ENCODE results near the gene ITPR2.
"Not testable (repeated sequence)": the region's sequence is repeated elsewhere in the genome, so short reads cannot be mapped to it uniquely, and the experiment has no call there.

The ITPR2 gene

DNA sequence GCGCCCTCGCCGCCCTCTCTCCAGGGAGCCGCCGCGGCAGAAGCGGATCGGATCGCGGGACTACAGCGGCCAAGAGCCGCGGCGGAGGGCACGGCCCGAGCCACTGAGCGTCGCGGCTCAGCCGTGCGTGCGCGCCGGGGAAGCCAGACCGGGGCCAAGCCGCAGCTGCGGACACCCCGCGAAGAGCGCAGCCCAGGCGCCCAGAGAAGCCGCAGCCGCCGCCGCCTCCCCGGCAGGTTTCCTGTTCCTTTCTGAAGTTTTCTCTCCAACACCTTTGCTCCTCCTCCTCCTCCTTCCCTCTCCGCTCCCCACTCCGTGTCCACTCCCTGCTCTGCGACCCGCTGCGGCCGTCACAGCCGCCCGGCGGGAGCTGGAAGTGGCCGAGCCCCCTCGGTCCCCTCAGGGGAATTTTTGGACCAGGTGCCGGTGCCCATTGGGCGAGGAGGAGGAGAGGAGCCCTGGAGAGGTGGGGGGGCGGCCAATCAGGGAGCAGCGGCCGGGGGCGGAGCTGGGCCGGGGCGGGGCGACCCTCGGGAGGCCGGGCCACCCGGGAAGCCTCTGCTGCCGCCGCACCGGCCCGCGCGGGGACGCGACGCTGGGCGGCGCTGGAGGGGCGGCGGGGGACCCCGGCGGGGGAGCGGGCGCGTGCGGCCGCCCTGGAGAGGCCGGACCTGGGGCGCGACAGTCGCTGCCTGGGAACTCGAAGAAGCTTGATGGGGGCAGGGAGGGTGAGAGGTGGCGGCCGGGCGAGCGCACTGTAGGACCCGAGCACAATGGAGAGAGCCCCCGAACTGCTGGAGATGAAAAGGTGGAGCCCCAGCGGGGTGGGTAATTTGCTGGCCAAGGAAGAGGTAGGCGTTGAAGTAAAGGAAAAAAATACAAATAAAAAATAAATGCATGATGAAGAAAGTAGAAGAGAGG is at the start of gene ITPR2:
ITPR2 (minus strand) TSS at position 373 of the 921 bp plus-strand sequence. CDS start 413 bp downstream, outside the sequence.
- peak; percentile 14 to 75 for DNase-seq

GRCh38 chr12:26880625-26881024 is 47.6 kb upstream of the ITPR2 start:
- DNase-seq: no peak

DNA sequence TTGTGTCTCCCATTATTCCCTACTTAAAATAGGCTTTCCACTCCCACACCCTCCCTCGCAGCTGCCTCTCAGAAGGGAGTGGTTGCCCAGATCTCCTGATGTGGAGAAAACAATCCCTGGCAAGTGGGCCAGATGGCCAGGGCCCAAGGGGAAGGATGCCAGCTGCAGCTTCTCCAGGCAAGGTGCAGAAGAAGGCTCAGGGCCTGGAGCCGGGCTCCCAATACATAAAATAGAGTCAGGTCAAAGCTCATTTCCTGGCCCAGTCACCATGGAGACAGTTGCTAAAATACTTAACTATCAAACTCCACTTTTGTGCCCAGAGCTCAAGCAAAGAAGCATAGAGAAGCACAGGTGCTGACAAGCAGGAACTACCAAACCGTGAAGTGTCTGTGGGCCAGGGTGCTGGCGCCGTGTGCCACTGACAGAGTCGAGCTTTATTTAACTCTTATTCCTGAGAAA is 45.7 kb upstream of the ITPR2 start:
- DNase-seq: peak; percentile 38 to 75

- no peak for DNase-seq
Measured at GRCh38 chr12:26874501-26875296, 41.7 kb upstream of the ITPR2 start.

DNA sequence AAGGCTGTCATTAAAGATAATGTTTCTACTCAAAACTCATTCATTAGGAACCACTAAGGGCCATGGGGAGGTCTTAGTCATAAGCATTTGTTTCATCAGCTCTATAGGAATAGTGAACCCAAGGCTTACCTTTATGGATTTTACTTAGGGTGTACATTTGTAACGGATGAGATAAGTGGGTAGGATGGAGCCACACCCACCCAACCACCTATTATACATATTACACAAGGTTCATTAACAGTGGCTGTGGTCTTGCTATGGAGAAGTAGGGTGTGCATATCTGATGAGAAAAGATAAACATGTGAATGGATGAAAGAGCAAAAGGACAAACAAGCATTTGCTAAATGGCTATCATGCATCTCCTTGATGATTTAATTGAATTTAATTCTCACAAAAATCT is 39.6 kb upstream of the ITPR2 start:
- DNase-seq: no peak

DNA sequence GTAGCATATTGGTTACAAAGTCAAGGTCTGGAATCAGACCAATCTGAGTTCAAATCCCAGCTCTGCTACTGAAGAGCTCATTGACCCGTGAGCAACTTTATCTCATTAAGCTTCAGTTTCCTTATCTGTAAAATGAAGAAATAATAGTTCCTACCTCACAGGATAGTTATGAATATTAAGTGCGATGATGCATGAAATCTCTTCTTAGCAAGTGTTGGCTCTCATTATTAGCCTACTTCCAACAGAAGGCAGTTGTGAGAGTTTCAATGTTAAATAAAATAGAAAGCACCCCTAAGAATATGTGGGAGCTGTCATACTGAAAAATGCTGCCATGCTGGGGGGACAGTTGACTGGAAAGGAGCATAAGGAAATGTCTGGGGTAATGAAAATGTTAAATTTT is 39.0 kb upstream of the ITPR2 start:
- DNase-seq: no peak

DNA sequence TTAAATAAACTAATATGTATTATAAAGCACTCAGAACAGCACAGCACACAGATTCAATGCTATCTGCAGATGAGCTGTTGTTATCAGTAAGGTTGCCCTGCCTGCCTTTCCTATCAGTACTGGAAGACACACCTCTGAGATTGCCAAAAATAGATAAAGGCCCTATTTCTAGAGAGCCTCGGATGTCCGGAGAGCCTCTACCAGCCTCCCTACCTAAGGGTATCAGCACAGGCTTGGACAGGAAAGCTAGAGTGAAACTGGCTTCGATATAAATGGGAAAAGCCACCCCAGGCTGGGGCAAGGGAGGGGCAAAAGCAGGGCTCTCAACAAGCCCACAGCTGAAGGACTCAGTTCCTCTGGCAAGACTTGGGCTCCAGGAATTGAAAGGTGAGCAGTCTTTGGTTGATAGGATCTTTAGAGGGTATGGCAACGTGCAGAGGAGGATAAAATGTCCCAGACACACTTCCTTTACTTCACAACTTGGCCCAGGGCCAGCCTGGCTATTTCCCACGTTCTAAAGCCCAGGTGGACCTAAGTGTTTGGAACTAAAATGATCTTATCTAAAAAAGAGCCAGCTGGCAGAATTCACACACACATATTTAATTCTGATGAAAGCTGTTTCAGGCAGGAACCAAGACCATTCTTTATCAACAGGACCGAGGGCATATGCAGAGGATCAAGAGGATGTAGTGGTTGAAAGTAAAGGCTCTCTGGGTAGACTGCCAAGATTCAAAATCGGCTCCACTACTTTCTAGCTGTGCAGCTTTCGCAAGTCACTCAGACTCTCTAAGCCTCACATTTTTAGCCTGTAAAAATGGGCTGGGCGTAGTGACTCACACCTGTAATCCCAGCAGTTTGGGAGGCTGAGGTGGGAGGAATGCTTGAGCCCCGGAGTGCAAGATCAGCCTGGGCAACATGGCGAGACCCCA is 37.8 kb upstream of the ITPR2 start:
- peak in 1 of 2 experiments; percentile 31 for DNase-seq

DNA sequence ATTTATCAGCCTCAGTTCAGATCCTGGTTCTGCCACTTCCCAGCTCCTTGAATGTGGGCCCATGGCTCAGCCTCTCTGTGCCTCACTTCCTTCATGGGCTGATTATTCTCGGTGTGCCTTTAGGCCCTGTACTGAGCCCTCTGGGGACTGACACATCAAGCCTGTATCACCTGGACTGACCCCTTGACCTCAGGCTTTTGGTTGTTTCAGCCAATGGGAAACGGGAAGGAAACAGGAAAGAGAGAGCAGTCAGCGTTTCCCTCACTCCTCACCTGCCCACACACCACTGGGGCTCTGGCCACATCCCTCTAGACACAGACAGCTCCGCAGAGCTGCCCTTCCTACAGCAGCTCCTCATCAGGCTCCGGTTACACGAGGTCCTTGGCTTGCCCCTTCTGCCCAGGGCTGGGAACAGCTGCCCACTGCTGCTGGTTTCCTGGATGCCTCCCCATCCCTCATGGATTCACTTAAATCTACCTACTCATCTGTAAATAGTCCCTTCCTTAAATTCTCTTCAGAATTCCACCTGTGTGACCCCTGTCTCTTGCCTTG is 37.0 kb upstream of the ITPR2 start:
- DNase-seq: no peak

GRCh38 chr12:26869104-26869494 is 36.1 kb upstream of the ITPR2 start:
- no peak for DNase-seq

GRCh38 chr12:26868447-26869103 is 35.6 kb upstream of the ITPR2 start:
- DNase-seq: no peak

DNA sequence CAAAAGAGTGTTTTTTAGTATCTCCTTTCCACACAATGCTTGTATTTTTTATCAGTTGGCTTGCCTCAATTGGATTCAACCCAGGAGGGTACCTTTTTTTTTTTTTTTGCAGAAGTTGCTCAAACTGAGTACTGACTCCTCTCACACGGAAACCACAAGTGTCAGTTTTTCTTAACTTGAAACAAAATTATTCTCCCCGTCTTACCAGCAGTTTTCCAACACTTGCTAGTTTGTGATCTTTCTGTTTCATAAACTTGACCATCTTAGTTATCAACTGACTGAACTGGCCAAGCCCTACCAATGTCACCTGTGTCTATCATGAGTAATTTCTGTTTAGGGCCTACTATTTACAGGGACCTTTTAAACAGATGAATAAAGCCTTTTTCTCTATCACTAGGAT is 34.1 kb upstream of the ITPR2 start:
- no peak for DNase-seq

- DNase-seq: no peak
Measured at GRCh38 chr12:26863515-26863914, 30.5 kb upstream of the ITPR2 start.

- DNase-seq: not testable (repeated sequence)
Measured at GRCh38 chr12:26862787-26863186, 29.8 kb upstream of the ITPR2 start.

GRCh38 chr12:26861690-26862089 is 28.7 kb upstream of the ITPR2 start:
- DNase-seq: no peak

DNA sequence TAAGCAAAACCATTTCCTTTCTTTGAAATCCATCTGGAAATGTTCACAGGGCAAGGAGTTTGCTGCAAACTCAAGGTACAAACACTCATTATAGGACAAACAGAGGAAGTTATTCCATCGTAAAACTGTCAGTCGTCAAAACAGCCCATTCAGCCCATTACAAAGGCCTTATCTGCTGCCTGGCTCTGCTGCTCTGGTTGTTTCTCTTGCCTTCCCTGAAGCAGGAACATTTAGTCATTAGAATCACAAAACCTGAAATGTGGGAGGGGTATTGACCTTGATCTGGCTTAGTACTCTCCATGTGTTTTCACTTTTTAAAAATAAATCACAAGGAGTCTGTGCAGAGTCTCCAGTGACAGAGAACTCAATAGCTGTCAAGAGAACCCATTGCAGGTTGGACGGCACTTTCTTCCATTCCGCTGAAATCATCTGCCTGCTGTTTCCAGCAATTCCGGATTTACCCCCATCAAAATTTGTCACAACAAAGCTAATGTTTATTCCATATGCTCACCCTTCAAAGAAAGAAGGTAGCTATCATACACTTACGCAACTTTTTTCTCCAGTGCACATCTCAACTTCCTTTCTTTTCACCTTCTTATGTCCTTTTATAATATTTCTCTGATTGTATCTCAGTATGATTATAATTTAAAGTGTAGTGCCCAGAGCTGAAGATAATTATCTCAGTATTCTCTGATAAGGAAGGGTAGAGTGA is 24.6 kb upstream of the ITPR2 start:
- no peak for DNase-seq

DNA sequence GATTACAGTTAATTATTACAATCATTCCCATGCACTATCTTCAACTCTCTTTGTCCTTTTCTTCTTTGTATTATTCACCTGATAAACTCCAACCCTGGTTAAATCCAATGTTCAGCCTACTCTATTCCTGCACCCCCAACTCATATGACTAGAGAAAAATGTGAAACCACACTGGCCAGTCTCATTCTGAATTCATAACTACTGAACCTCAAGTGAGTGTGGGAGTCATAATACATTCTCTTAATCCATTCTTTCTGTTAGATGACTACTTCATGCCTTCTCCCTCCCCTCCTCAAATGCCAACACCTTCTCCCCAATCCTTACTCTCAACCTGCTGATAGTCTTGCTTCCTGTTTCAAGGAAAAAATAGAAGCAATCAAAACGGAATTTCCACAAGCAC is 22.3 kb upstream of the ITPR2 start:
- no peak for DNase-seq

- DNase-seq: no peak
Measured at GRCh38 chr12:26854031-26854390, 21.0 kb upstream of the ITPR2 start.

GRCh38 chr12:26853303-26854030 is 20.5 kb upstream of the ITPR2 start:
- peak in 1 of 2 experiments; percentile 46 for DNase-seq

GRCh38 chr12:26851031-26851809 is 18.2 kb upstream of the ITPR2 start:
- no peak for DNase-seq

All from NCI-H446 (cell line).